Activated B cell treated with CpG ODN at 0.5 μM for 24 hours (primary cell): ENCODE data around the gene L3HYPDH. TPM values are rescaled to one million over a fixed set of nuclear protein-coding genes. Genes with fewer than 3 reads are reported as not detected.

Source experiments
- ATAC-seq: fragments of 200-7000 bp; cut with Tn5 transposase; one replicate; pipeline ENCODE4 v1.10.0; 2021; ENCODE audit warnings: low read depth, mild to moderate bottlenecking, moderate library complexity
- CTCF ChIA-PET: fragments of 350-600 bp; sonication (Branson Sonifier 250); formaldehyde crosslinking; loops from one replicate; lab custom pipeline; 2021; ENCODE audit warnings: antibody characterized with exemption; lab: Charles Lee
- POLR2A ChIA-PET: fragments of 350-600 bp; sonication (Branson Sonifier 250); formaldehyde crosslinking; loops from one replicate; lab custom pipeline; 2021; ENCODE audit warnings: antibody characterized with exemption; lab: Charles Lee
- DNase-seq: peaks from one replicate; pipeline ENCODE4 v3.0.0; 2022
- H3K27ac Mint-ChIP-seq: one replicate; pipeline ENCODE4 v1.8.0; 2020; ENCODE audit warnings: mixed read lengths
- H3K27me3 Mint-ChIP-seq: one replicate; pipeline ENCODE4 v1.8.0; 2021; ENCODE audit warnings: mixed read lengths
- H3K36me3 Mint-ChIP-seq: one replicate; pipeline ENCODE4 v1.8.0; 2021; ENCODE audit warnings: low read depth, mixed read lengths
- H3K4me1 Mint-ChIP-seq: one replicate; pipeline ENCODE4 v1.8.0; 2021; ENCODE audit warnings: mixed read lengths
- H3K4me3 Mint-ChIP-seq: one replicate; pipeline ENCODE4 v1.8.0; 2020; ENCODE audit warnings: mild to moderate bottlenecking, mixed read lengths
- H3K9me3 Mint-ChIP-seq: one replicate; pipeline ENCODE4 v1.8.0; 2020; ENCODE audit warnings: mixed read lengths
- intact Hi-C: fragments of 100-400 bp; cut with micrococcal nuclease; formaldehyde crosslinking; loops from one replicate; pipeline ENCODE4 v1.15.1; 2024
- total RNA-seq: library from RNA; stranded (reverse); gene quantifications from 2 replicates; pipeline ENCODE4 v1.2.3, GENCODE V29; 2022
- TF ChIP-seq, protein P1 (sequence below): fragments of 200-600 bp; IDR thresholded peaks from one replicate; pipeline ENCODE4 v1.8.0; 2022; ENCODE audit warnings: antibody characterized with exemption, mild to moderate bottlenecking

The L3HYPDH gene
- total RNA-seq, 1 donor from 2014 or later: 30.2 TPM

DNA sequence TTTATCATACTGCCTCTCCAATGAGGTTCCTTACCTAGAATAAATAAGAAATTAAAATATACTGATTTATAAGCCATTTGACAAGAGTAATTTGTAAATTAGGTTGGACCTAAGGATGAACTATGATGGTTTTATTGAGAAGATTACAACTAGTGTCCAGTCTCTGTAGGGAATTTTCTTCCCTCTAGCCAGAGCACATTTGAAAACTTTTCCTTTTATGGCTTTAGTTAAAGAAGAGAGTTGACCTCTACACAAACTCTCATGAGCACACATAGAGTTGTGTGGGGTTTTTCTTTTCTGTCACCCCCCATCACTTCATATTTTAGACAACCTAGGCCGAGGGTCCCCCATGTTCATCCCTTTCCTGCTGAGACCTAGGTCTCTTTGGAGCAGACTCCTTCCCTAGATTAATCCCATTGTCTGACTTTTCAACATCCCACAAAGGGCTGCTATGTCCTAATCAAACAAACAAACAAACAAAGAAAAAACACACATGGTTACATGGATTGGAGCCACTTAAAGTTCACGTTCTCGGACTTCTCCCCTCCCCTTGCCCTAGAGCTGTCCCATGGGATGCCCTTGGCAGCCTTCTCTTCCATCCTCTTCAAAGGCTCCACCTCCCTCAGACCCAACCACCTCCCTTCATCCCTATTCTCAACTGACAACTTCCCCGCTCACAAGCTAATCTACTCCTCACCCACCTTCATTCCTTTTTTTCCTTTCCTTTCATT lies 59.7 kb downstream of the L3HYPDH start:
- H3K9me3 Mint-ChIP-seq: no peaks in the 10 kb centered on the region
- H3K27me3 Mint-ChIP-seq: no peaks in the 10 kb centered on the region
- intact Hi-C loops: no loop called here
- ATAC-seq (no peak), DNase-seq (no peak)
- peaks cover 27% of the 10 kb centered on the region for H3K4me1 Mint-ChIP-seq
- TF ChIP-seq, protein P1, sequence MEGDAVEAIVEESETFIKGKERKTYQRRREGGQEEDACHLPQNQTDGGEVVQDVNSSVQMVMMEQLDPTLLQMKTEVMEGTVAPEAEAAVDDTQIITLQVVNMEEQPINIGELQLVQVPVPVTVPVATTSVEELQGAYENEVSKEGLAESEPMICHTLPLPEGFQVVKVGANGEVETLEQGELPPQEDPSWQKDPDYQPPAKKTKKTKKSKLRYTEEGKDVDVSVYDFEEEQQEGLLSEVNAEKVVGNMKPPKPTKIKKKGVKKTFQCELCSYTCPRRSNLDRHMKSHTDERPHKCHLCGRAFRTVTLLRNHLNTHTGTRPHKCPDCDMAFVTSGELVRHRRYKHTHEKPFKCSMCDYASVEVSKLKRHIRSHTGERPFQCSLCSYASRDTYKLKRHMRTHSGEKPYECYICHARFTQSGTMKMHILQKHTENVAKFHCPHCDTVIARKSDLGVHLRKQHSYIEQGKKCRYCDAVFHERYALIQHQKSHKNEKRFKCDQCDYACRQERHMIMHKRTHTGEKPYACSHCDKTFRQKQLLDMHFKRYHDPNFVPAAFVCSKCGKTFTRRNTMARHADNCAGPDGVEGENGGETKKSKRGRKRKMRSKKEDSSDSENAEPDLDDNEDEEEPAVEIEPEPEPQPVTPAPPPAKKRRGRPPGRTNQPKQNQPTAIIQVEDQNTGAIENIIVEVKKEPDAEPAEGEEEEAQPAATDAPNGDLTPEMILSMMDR: no peak
- no peak overlapping the region for H3K27ac Mint-ChIP-seq
- H3K4me3 Mint-ChIP-seq: no peak overlapping the region
- ChIA-PET POLR2A (no interaction called here), CTCF (interaction anchor here (1.4 kb wide), 1 partner anchor 19 kb away, joined by 3 read pairs; no protein-coding TSS in a partner anchor)
- H3K36me3 Mint-ChIP-seq: no peaks in the 10 kb centered on the region

Other genes with a start within 250 kb of the L3HYPDH start
- gene GPR135, start 19.0 kb downstream of the L3HYPDH start, total RNA-seq: 1.3 and 1.5 TPM in 2 replicates
- gene JKAMP, start 109 bp upstream of the L3HYPDH start, total RNA-seq: 18.1 and 28.8 TPM in 2 replicates
- not detected in 2 replicates for gene CCDC175, start 92.4 kb upstream of the L3HYPDH start, total RNA-seq